ENCODE results near the gene KRTAP17-1.

GRCh38 chr17:41265078-41265477 is 50.4 kb downstream of the KRTAP17-1 start, which contains the start of gene KRTAP9-6:
- TF ChIP-seq GATA2 (IDR thresholded peaks at IDR 0.05; ENCODE audit: low read depth, low read length) (no peak), GATA3 (IDR thresholded peaks at IDR 0.05; ENCODE audit: low read depth, low read length) (no peak)

Data from SH-SY5Y (cell line).